GM23338 (cell line): ENCODE data around the gene CCBE1. TPM values are rescaled to one million over a fixed set of nuclear protein-coding genes. Genes with fewer than 3 reads are reported as not detected.

Experiments
- ATAC-seq: fragments of 200-7000 bp; cut with Tn5 transposase; 3 replicates; pipeline ENCODE4 v1.9.1; 2020
- DNase-seq: peaks from one replicate; pipeline ENCODE4 v3.0.0-alpha.2; 2015; ENCODE audit warnings: low spot score
- H2AFZ ChIP-seq: fragments of 200-600 bp; sonication (generic); 2 replicates; pipeline ENCODE4 v1.8.0; 2016; ENCODE audit warnings: antibody characterized with exemption, mild to moderate bottlenecking, moderate library complexity
- H3F3A ChIP-seq: fragments of 200-600 bp; sonication (generic); replicated peaks from 2 replicates; pipeline ENCODE4 v1.8.0; 2017; ENCODE audit warnings: antibody characterized with exemption, mixed run types, low read depth
- H3K27ac ChIP-seq: fragments of 200-600 bp; sonication (generic); 2 replicates; pipeline ENCODE4 v1.6.1; 2016; ENCODE audit warnings: low read depth
- H3K27me3 ChIP-seq: fragments of 200-600 bp; sonication (generic); 2 replicates; pipeline ENCODE4 v1.8.0; 2016; ENCODE audit warnings: mild to moderate bottlenecking, mixed run types, moderate library complexity; ENCODE audit not compliant: insufficient read depth
- H3K36me3 ChIP-seq: fragments of 200-600 bp; sonication (generic); 2 replicates; pipeline ENCODE4 v1.8.0; 2016; ENCODE audit warnings: mild to moderate bottlenecking; ENCODE audit not compliant: insufficient read depth
- H3K4me1 ChIP-seq: fragments of 200-600 bp; sonication (generic); 2 replicates; pipeline ENCODE4 v1.8.0; 2016; ENCODE audit warnings: mild to moderate bottlenecking, moderate library complexity; ENCODE audit not compliant: insufficient read depth
- H3K4me2 ChIP-seq: fragments of 200-600 bp; sonication (generic); 2 replicates; pipeline ENCODE4 v1.7.1; 2017; ENCODE audit warnings: mixed run types
- H3K4me3 ChIP-seq: fragments of 200-600 bp; sonication (generic); 2 replicates; pipeline ENCODE4 v1.6.1; 2016; ENCODE audit warnings: mixed run types
- H3K79me2 ChIP-seq: fragments of 200-600 bp; sonication (generic); replicated peaks from 2 replicates; pipeline ENCODE4 v1.8.0; 2017; ENCODE audit warnings: mild to moderate bottlenecking; ENCODE audit not compliant: insufficient read depth
- H3K9me2 ChIP-seq: fragments of 200-600 bp; sonication (generic); 2 replicates; pipeline ENCODE4 v1.8.0; 2017; ENCODE audit not compliant: insufficient read depth
- H4K20me1 ChIP-seq: fragments of 200-600 bp; sonication (generic); replicated peaks from 2 replicates; pipeline ENCODE4 v1.8.0; 2017; ENCODE audit warnings: mild to moderate bottlenecking; ENCODE audit not compliant: insufficient read depth
- H3K27ac Mint-ChIP-seq: 2 replicates; pipeline ENCODE4 v1.8.0; 2020; ENCODE audit warnings: inconsistent platforms, mild to moderate bottlenecking, moderate library complexity, mixed read lengths
- H3K27me3 Mint-ChIP-seq: 3 replicates; pipeline ENCODE4 v1.8.0; 2022; ENCODE audit warnings: low read depth, mild to moderate bottlenecking, moderate library complexity, mixed read lengths, inconsistent platforms; ENCODE audit not compliant: insufficient read depth, poor library complexity
- H3K36me3 Mint-ChIP-seq: 3 replicates; pipeline ENCODE4 v1.8.0; 2021; ENCODE audit warnings: low read depth, mild to moderate bottlenecking, inconsistent platforms, moderate library complexity, mixed read lengths
- H3K4me1 Mint-ChIP-seq: 3 replicates; pipeline ENCODE4 v1.8.0; 2020; ENCODE audit warnings: mild to moderate bottlenecking, inconsistent platforms, mixed read lengths
- H3K4me3 Mint-ChIP-seq: 3 replicates; pipeline ENCODE4 v1.8.0; 2021; ENCODE audit warnings: moderate library complexity, mild to moderate bottlenecking, inconsistent platforms, mixed read lengths
- H3K9me3 Mint-ChIP-seq: 3 replicates; pipeline ENCODE4 v1.8.0; 2020; ENCODE audit warnings: moderate library complexity, mild to moderate bottlenecking, inconsistent platforms, mixed read lengths
- CREB1 ChIP-seq: fragments of 250-450 bp; sonication (Bioruptor Pico); IDR thresholded peaks from 2 replicates; pipeline ENCODE4 v1.5.0; 2020; ENCODE audit warnings: low read depth, mild to moderate bottlenecking, moderate library complexity
- CTCF ChIP-seq, 2 experiments: fragments of 200-600 bp in 1 of 2; sonication (generic) in 1 of 2; conservative IDR thresholded peaks; 2 replicates each; pipeline versions ENCODE4 v1.5.1 to v1.6.1; 2016 to 2017; ENCODE audit warnings: antibody characterized with exemption in 2 of 2, low read depth in 2 of 2, mild to moderate bottlenecking in 2 of 2, moderate library complexity in 1 of 2
- ETS1 ChIP-seq: IDR thresholded peaks from 2 replicates; pipeline ENCODE4 v1.6.1; 2016; ENCODE audit warnings: antibody characterized with exemption
- EZH2 ChIP-seq: fragments of 200-600 bp; sonication (generic); IDR thresholded peaks from one replicate; pipeline ENCODE4 v1.8.0; 2017; ENCODE audit warnings: antibody characterized with exemption, mild to moderate bottlenecking, low read depth; ENCODE audit not compliant: unreplicated experiment
- EZH2phosphoT487 ChIP-seq: fragments of 200-600 bp; sonication (generic); IDR thresholded peaks from one replicate; pipeline ENCODE4 v1.8.1; 2018; ENCODE audit warnings: antibody characterized with exemption; ENCODE audit not compliant: unreplicated experiment
- JUNB ChIP-seq: IDR thresholded peaks from one replicate; pipeline ENCODE4 v1.6.1; 2016; ENCODE audit warnings: antibody characterized with exemption; ENCODE audit not compliant: unreplicated experiment
- NANOG ChIP-seq: IDR thresholded peaks from 2 replicates; pipeline ENCODE4 v1.6.1; 2016; ENCODE audit warnings: antibody characterized with exemption, borderline replicate concordance
- POLR2AphosphoS5 ChIP-seq: IDR thresholded peaks from 2 replicates; pipeline ENCODE4 v1.6.1; 2016; ENCODE audit warnings: antibody characterized with exemption, low read depth
- REST ChIP-seq: IDR thresholded peaks from one replicate; pipeline ENCODE4 v1.6.1; 2018; ENCODE audit warnings: antibody characterized with exemption; ENCODE audit not compliant: unreplicated experiment
- STAT1 ChIP-seq: IDR thresholded peaks from one replicate; pipeline ENCODE4 v1.6.1; 2016; ENCODE audit warnings: antibody characterized with exemption; ENCODE audit not compliant: unreplicated experiment
- ZNF114 ChIP-seq: fragments of 250-450 bp; sonication (Bioruptor Pico); IDR thresholded peaks from 2 replicates; pipeline ENCODE4 v1.5.0; 2020; ENCODE audit warnings: mild to moderate bottlenecking, moderate library complexity
- ZNF331 ChIP-seq: fragments of 250-450 bp; sonication (Bioruptor Pico); IDR thresholded peaks from 2 replicates; pipeline ENCODE4 v1.5.0; 2020; ENCODE audit warnings: low read depth, mild to moderate bottlenecking, moderate library complexity
- ZNF462 ChIP-seq: fragments of 250-450 bp; sonication (Bioruptor Pico); IDR thresholded peaks from 2 replicates; pipeline ENCODE4 v1.5.0; 2020; ENCODE audit warnings: mild to moderate bottlenecking, moderate library complexity
- polyA plus RNA-seq: library from polyadenylated mRNA; unstranded; fragments of >200 nt; fragmentation: Nextera tagmentation; extraction: Ambion mirVana; gene quantifications from 2 replicates; pipeline ENCODE4 v1.2.1, GENCODE V29; 2016
- total RNA-seq: library from RNA; depleted of rRNA; stranded (reverse); fragments of >200 nt; shearing (Covaris generic); gene quantifications from 2 replicates; pipeline ENCODE4 v1.2.3, GENCODE V29; 2014

The CCBE1 gene
- total and polyA plus RNA-seq, 2 experiments from 2014 or later, result 2.1 to 2.6 TPM

- Mint-ChIP-seq H3K9me3 (no peaks in the 10 kb centered on the region; the same call in 2 of the 3 replicates), H3K4me1 (peaks cover 20% of the 10 kb centered on the region), H3K36me3 (no peaks in the 10 kb centered on the region), H3K27me3 (peaks cover 8% of the 10 kb centered on the region), H3K4me3 (no peak overlapping the region), H3K27ac (no peak overlapping the region)
- Histone ChIP-seq H3K4me2 (no peak overlapping the region), H3K4me1 (peaks cover 7% of the 10 kb centered on the region; the same call in 1 of the 2 replicates), H3K9me2 (no peaks in the 10 kb centered on the region), H4K20me1 (no peaks in the 10 kb centered on the region), H3K27ac (no peak overlapping the region), H3K79me2 (no peaks in the 10 kb centered on the region), H3K4me3 (no peak overlapping the region), H3K36me3 (no peaks in the 10 kb centered on the region), H2AFZ (no peak overlapping the region), H3F3A (no peaks in the 10 kb centered on the region), H3K27me3 (no peaks in the 10 kb centered on the region)
- DNase-seq (no peak), ATAC-seq (peak; percentile 44)
- TF ChIP-seq ZNF331, result no peak
- TF ChIP-seq POLR2AphosphoS5, result no peak
- no peak for TF ChIP-seq STAT1
- no peak for TF ChIP-seq ZNF114 (CRISPR knock-in tag)
- no peak for TF ChIP-seq ETS1
- TF ChIP-seq EZH2phosphoT487, result no peak
- TF ChIP-seq JUNB, result no peak
- TF ChIP-seq REST, result no peak
- TF ChIP-seq NANOG, result no peak
- no peak for TF ChIP-seq ZNF462 (CRISPR knock-in tag)
- TF ChIP-seq CREB1 (CRISPR knock-in tag), result no peak
- no peak for TF ChIP-seq CTCF (conservative IDR thresholded peaks at IDR 0.05; ENCODE audit: low read depth in 2 of 2)
- TF ChIP-seq EZH2, result no peak
These were observed 47.6 kb downstream of the CCBE1 start for GRCh38 chr18:59649591-59649990.
